Measurements from ENCODE around the gene ELP4.

The ELP4 gene

DNA sequence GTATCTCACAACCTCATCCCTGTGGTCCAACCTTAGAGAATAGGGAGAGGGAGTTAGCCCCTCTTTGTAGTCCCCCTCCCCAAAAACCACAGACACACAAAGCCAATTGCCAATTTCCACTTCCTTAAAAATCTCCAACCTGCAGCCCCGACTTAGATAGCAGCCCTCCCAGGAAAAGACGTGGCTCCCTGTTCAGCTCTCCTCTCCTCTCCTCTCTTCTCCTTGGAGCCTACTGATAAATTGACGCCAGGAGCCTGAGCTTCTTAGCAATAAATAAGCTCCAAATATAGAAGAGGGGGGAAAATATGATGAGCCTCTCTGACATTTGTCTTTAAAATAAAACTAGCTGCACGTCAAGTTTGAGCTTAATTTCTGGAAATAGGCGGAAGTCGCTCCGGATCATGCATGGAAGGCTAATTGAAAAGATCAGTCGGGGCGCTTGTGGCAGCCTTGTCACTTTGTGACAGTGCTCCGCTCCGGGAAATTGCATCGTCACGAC is 294.3 kb downstream of the ELP4 start:
- TF ChIP-seq, protein P1, sequence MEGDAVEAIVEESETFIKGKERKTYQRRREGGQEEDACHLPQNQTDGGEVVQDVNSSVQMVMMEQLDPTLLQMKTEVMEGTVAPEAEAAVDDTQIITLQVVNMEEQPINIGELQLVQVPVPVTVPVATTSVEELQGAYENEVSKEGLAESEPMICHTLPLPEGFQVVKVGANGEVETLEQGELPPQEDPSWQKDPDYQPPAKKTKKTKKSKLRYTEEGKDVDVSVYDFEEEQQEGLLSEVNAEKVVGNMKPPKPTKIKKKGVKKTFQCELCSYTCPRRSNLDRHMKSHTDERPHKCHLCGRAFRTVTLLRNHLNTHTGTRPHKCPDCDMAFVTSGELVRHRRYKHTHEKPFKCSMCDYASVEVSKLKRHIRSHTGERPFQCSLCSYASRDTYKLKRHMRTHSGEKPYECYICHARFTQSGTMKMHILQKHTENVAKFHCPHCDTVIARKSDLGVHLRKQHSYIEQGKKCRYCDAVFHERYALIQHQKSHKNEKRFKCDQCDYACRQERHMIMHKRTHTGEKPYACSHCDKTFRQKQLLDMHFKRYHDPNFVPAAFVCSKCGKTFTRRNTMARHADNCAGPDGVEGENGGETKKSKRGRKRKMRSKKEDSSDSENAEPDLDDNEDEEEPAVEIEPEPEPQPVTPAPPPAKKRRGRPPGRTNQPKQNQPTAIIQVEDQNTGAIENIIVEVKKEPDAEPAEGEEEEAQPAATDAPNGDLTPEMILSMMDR (IDR thresholded peaks at IDR 0.05; ENCODE audit: insufficient read depth, low read depth, low read length, missing control alignments) = no peak
- DNase-seq (ENCODE audit: low read depth) = no peak
- H3K4me3 ChIP-seq (ENCODE audit: low read length) = no peak overlapping the region

DNA sequence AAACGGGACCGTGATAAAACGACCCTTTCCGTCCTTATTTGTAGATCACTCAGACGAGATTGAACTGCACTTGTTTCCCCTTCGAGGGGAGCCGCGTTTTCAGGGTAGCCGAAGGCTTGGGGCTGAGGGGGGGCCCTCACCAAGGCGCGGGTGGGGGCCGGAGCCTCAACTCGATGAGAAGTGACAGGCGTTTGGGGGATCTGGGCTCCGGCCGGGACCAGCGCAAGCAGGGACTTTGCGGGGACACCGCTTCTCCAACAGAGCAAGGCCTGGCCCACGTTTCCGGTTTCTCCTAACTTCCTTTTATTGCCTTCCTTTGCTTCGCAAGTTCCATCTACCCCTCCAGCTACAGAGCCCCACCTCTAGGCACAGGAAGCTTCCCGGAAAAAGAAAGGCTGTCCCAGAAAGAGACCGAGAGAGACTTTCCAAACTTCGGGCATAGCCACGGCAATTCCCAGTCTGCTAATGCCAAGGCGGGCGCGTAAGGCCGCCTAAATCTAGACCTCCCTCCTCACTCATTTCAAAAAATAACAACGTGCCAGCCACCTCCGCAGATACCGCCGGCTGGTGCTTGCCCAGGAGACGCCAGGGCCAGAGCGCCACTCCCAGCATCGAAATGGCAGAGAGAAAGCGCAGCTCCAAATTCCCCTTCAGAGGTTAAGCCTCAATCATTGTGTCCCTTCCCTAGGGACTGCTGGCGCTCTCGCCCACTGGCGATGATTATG is 294.9 kb downstream of the ELP4 start:
- no peak overlapping the region for H3K4me3 ChIP-seq (ENCODE audit: low read length)
- TF ChIP-seq, protein P1 (IDR thresholded peaks at IDR 0.05; ENCODE audit: insufficient read depth, low read depth, low read length, missing control alignments) = no peak
- no peak for DNase-seq (ENCODE audit: low read depth)

GRCh38 chr11:31805037-31805628 is 295.6 kb downstream of the ELP4 start:
- H3K4me3 ChIP-seq (ENCODE audit: low read length) = no peak overlapping the region

DNA sequence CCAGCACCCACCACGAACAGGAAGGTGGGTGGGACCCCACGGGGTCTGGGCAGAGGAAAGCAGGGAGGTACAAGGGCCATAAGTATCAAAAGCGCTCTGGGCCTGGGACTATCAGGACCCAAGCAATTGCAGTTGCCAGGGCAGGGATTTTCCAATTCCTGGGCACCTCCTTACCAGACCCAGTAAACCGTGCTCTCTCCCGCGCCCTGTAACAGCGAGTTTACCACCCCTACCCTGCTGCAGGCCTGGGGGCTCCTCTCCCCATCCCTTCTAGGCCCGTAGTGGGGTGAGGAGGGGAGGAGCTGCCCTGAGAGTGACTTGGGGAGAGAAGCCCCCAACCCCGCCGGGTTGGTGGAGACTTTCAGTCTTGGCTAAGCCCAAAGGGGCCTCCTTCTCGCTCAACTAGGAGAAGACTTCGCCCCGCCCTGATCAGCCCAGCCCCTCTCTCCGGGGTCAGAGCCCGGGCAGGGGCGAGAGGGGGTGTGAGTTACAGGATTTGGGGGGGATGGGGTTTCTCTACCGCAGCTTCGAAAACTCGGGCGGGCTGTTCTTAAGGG is 296.1 kb downstream of the ELP4 start:
- no peak overlapping the region for H3K4me3 ChIP-seq (ENCODE audit: low read length)
- DNase-seq (ENCODE audit: low read depth) = no peak

More at GRCh38 chr11:31805037-31805628, 295.6 kb downstream of the ELP4 start:
- TF ChIP-seq, protein P1 (IDR thresholded peaks at IDR 0.05; ENCODE audit: insufficient read depth, low read depth, low read length, missing control alignments) = no peak
- no peak for DNase-seq (ENCODE audit: low read depth)

GRCh38 chr11:31806186-31806927 is 296.8 kb downstream of the ELP4 start:
- DNase-seq (ENCODE audit: low read depth) = no peak
- no peak overlapping the region for H3K4me3 ChIP-seq (ENCODE audit: low read length)
- TF ChIP-seq, protein P1 (IDR thresholded peaks at IDR 0.05; ENCODE audit: insufficient read depth, low read depth, low read length, missing control alignments) = no peak

More for the DNA sequence above, 296.1 kb downstream of the ELP4 start:
- TF ChIP-seq, protein P1 (IDR thresholded peaks at IDR 0.05; ENCODE audit: insufficient read depth, low read depth, low read length, missing control alignments) = no peak

DNA sequence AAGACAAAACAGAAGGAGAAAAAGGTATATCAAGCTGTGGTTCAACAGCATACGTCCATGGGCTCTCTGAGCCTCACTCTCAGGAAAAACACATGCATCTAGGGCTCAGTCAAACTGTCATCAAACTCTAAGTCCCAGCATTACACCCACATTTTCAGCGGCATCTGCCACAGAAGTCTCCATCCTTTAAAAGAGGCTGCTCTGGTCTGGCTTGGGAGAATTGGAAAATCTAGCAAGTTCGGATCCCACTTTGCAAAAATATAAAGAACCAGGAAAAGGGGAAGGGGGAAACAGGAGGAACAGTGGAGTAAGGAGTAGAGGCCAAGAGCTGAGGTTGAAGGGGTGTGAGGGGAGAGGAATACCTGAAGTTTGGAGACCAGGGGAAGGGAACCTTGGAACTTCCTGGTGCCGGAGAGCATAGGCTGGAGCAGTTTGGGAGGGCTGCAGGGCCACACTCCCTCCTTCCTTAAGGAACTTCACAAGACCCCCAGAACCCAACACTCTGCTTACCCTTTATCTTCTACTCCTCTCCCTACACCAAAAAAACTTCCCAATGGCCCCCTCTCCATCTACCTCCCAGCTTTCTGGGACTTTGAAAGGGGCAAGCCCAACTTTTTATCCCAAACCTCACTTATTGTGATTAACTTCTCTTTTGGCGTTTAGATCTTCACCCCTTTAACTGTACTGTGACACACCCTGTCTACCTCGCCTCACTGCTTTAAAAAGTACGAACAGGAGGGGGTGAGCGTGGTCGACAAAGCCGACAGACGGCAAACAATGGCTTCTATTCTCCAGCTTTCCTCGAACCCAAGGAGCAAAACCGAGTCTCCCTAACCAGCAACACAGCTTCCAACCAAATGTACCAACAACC is 297.6 kb downstream of the ELP4 start:
- TF ChIP-seq, protein P1 (IDR thresholded peaks at IDR 0.05; ENCODE audit: insufficient read depth, low read depth, low read length, missing control alignments) = no peak
- no peak for DNase-seq (ENCODE audit: low read depth)
- H3K4me3 ChIP-seq (ENCODE audit: low read length) = no peak overlapping the region
